IMR-90 (cell line): Measurements from ENCODE around the gene RAP1GAP. TPM values are rescaled to one million over a fixed set of nuclear protein-coding genes. Genes with fewer than 3 reads are reported as not detected.

Experiments used
- ATAC-seq: fragments of 200-7000 bp; cut with Tn5 transposase; 2 replicates; pipeline ENCODE4 v1.9.1; 2020; ENCODE audit warnings: low read depth, mild to moderate bottlenecking, moderate library complexity
- BruUV-seq: library from RNA; stranded (reverse); fragments of 400-500 nt; replicated peaks from 2 replicates; lab custom pipeline; 2021; lab: Mats Ljungman, UMichigan
- CTCF ChIA-PET: fragments of 300-600 bp; formaldehyde crosslinking; extraction: SDS; loops from one replicate; lab custom pipeline; 2021; ENCODE audit warnings: antibody characterized with exemption; lab: Yijun Ruan, JAX
- POLR2A ChIA-PET: fragments of 300-600 bp; sonication (Branson Sonifier 250); formaldehyde crosslinking; loops from one replicate; lab custom pipeline; 2022; ENCODE audit warnings: antibody characterized with exemption; ENCODE audit not compliant: unreplicated experiment; lab: Charles Lee
- DNase-seq: peaks from one replicate; pipeline ENCODE4 v3.0.0; 2013
- H2AFZ ChIP-seq: replicated peaks from 2 replicates; pipeline ENCODE3; 2013; ENCODE audit warnings: low read length, mild to moderate bottlenecking; ENCODE audit not compliant: poor library complexity
- H2AK5ac ChIP-seq: 2 replicates; pipeline ENCODE4 v1.6.1; 2013; ENCODE audit warnings: low read depth, low read length, inconsistent platforms
- H2AK9ac ChIP-seq: replicated peaks from 2 replicates; pipeline ENCODE3; 2013; ENCODE audit warnings: mild to moderate bottlenecking, low read depth, low read length, moderate library complexity; ENCODE audit not compliant: poor library complexity
- H2BK120ac ChIP-seq: 2 replicates; pipeline ENCODE4 v1.6.1; 2013; ENCODE audit warnings: low read depth, low read length, inconsistent platforms
- H2BK15ac ChIP-seq: 3 replicates; pipeline ENCODE4 v1.6.1; 2013; ENCODE audit warnings: low read depth, low read length, inconsistent platforms
- H2BK20ac ChIP-seq: 2 replicates; pipeline ENCODE4 v1.6.1; 2013; ENCODE audit warnings: low read depth, mild to moderate bottlenecking, inconsistent platforms, low read length, moderate library complexity
- H2BK5ac ChIP-seq: 2 replicates; pipeline ENCODE4 v1.6.1; 2013; ENCODE audit warnings: mild to moderate bottlenecking, low read depth, low read length, inconsistent platforms; ENCODE audit not compliant: poor library complexity, severe bottlenecking
- H3K14ac ChIP-seq: replicated peaks from 2 replicates; pipeline ENCODE4 v1.6.1; 2013; ENCODE audit warnings: low read depth, low read length, inconsistent platforms
- H3K18ac ChIP-seq: 2 replicates; pipeline ENCODE4 v1.6.1; 2013; ENCODE audit warnings: low read depth, low read length, control low read depth
- H3K23ac ChIP-seq: 2 replicates; pipeline ENCODE4 v1.6.1; 2013; ENCODE audit warnings: low read depth, low read length, inconsistent platforms
- H3K27ac ChIP-seq: 2 replicates; pipeline ENCODE4 v1.5.1; 2013; ENCODE audit warnings: mild to moderate bottlenecking, control low read depth, low read length; ENCODE audit not compliant: insufficient read depth
- H3K27me3 ChIP-seq: 2 replicates; pipeline ENCODE4 v1.6.1; 2013; ENCODE audit warnings: low read length; ENCODE audit not compliant: control insufficient read depth, insufficient read depth
- H3K36me3 ChIP-seq: 2 replicates; pipeline ENCODE4 v1.6.1; 2013; ENCODE audit warnings: low read length, mixed read lengths; ENCODE audit not compliant: control insufficient read depth, insufficient read depth
- H3K4ac ChIP-seq: 2 replicates; pipeline ENCODE4 v1.6.1; 2013; ENCODE audit warnings: low read depth, low read length, inconsistent platforms
- H3K4me1 ChIP-seq: 2 replicates; pipeline ENCODE4 v1.6.1; 2013; ENCODE audit warnings: low read length, mixed read lengths; ENCODE audit not compliant: control insufficient read depth, insufficient read depth
- H3K4me2 ChIP-seq: 2 replicates; pipeline ENCODE4 v1.6.1; 2013; ENCODE audit warnings: low read depth, mild to moderate bottlenecking, control low read depth, low read length, moderate library complexity
- H3K4me3 ChIP-seq: 2 replicates; pipeline ENCODE4 v1.5.1; 2013; ENCODE audit warnings: low read depth, mild to moderate bottlenecking, control low read depth, low read length, moderate library complexity; ENCODE audit not compliant: insufficient read depth
- H3K56ac ChIP-seq: 2 replicates; pipeline ENCODE4 v1.6.1; 2013; ENCODE audit warnings: low read length, inconsistent platforms; ENCODE audit not compliant: insufficient read depth; ENCODE audit errors: extremely low read depth
- H3K79me1 ChIP-seq, 2 experiments: 2 replicates each; pipeline ENCODE4 v1.6.1; 2013; ENCODE audit warnings: low read length in 2 of 2, inconsistent platforms in 1 of 2, low read depth in 1 of 2
- H3K9ac ChIP-seq: 2 replicates; pipeline ENCODE4 v1.6.1; 2013; ENCODE audit warnings: low read depth, low read length, control low read depth
- H3K9me1 ChIP-seq: 2 replicates; pipeline ENCODE4 v1.6.1; 2013; ENCODE audit warnings: low read length, inconsistent platforms; ENCODE audit not compliant: insufficient read depth
- H3K9me3 ChIP-seq: 2 replicates; pipeline ENCODE4 v1.6.1; 2013; ENCODE audit warnings: low read length; ENCODE audit not compliant: control insufficient read depth, insufficient read depth
- H4K20me1 ChIP-seq: 2 replicates; pipeline ENCODE4 v1.6.1; 2013; ENCODE audit warnings: low read length, inconsistent platforms; ENCODE audit not compliant: insufficient read depth
- H4K5ac ChIP-seq: 2 replicates; pipeline ENCODE4 v1.6.1; 2013; ENCODE audit warnings: mild to moderate bottlenecking, low read depth, low read length, control low read depth
- H4K8ac ChIP-seq, 2 experiments: 2 replicates each; pipeline ENCODE4 v1.6.1; 2013; ENCODE audit warnings: low read depth in 2 of 2, low read length in 2 of 2, control low read depth in 1 of 2, inconsistent platforms in 1 of 2
- H4K91ac ChIP-seq: 2 replicates; pipeline ENCODE4 v1.6.1; 2013; ENCODE audit warnings: low read depth, low read length, inconsistent platforms; ENCODE audit not compliant: insufficient read depth
- BHLHE40 ChIP-seq: fragments of 150-350 bp; IDR thresholded peaks from 2 replicates; pipeline ENCODE4 v1.6.1; 2016; ENCODE audit warnings: mild to moderate bottlenecking, low read depth, low read length
- CEBPB ChIP-seq: IDR thresholded peaks from 2 replicates; pipeline ENCODE4 v1.6.1; 2012; ENCODE audit warnings: low read depth, low read length, improper control_type of control experiment
- CHD1 ChIP-seq: IDR thresholded peaks from 2 replicates; pipeline ENCODE4 v1.6.1; 2012; ENCODE audit warnings: low read depth, low read length, improper control_type of control experiment
- FOS ChIP-seq: fragments of 150-350 bp; IDR thresholded peaks from 2 replicates; pipeline ENCODE4 v1.6.1; 2016; ENCODE audit warnings: low read depth, low read length
- MAFK ChIP-seq: IDR thresholded peaks from 2 replicates; pipeline ENCODE4 v1.6.1; 2012; ENCODE audit warnings: low read depth, low read length, improper control_type of control experiment
- MAZ ChIP-seq: IDR thresholded peaks from 2 replicates; pipeline ENCODE4 v1.6.1; 2012; ENCODE audit warnings: low read depth, mild to moderate bottlenecking, low read length, improper control_type of control experiment, moderate library complexity, borderline replicate concordance
- MXI1 ChIP-seq: IDR thresholded peaks from 2 replicates; pipeline ENCODE4 v1.6.1; 2012; ENCODE audit warnings: low read depth, mild to moderate bottlenecking, low read length, moderate library complexity, borderline replicate concordance
- NFE2L2 ChIP-seq: fragments of 150-350 bp; IDR thresholded peaks from 2 replicates; pipeline ENCODE4 v1.6.1; 2016; ENCODE audit warnings: low read depth, mild to moderate bottlenecking, low read length
- POLR2A ChIP-seq: IDR thresholded peaks from 2 replicates; pipeline ENCODE4 v1.6.1; 2012; ENCODE audit warnings: mild to moderate bottlenecking, low read depth, low read length
- RAD21 ChIP-seq: IDR thresholded peaks from 2 replicates; pipeline ENCODE4 v1.6.1; 2012; ENCODE audit warnings: low read length, improper control_type of control experiment
- RCOR1 ChIP-seq: IDR thresholded peaks from 2 replicates; pipeline ENCODE4 v1.6.1; 2012; ENCODE audit warnings: mild to moderate bottlenecking, low read length, improper control_type of control experiment; ENCODE audit not compliant: insufficient replicate concordance
- RFX5 ChIP-seq: IDR thresholded peaks from 2 replicates; pipeline ENCODE4 v1.8.0; 2012; ENCODE audit warnings: low read depth, mild to moderate bottlenecking, low read length, moderate library complexity
- SMC3 ChIP-seq: fragments of 150-350 bp; IDR thresholded peaks from 2 replicates; pipeline ENCODE4 v1.6.1; 2016; ENCODE audit warnings: low read depth, mild to moderate bottlenecking, antibody characterized with exemption, low read length, moderate library complexity
- WGBS, 2 experiments: methylation state at CpG; one replicate each; pipeline versions ENCODE4 v1.1.5 to v1.1.7; 2013; ENCODE audit warnings: missing lambda C conversion rate in 2 of 2; ENCODE audit not compliant: insufficient read length in 1 of 2; ENCODE audit errors: extremely low coverage in 2 of 2; 5-methylcytosine and 5-hydroxymethylcytosine counted together
- dilution Hi-C: fragments of 300-500 bp; cut with HindIII; formaldehyde crosslinking; loops from one replicate; pipeline ENCODE4 v1.14.3; 2018; ENCODE audit warnings: low sequenced_read_pairs; ENCODE audit not compliant: unreplicated experiment
- in situ Hi-C: fragments of 300-500 bp; cut with MboI; formaldehyde crosslinking; loops from 3 replicates; pipeline ENCODE4 v1.14.3; 2019; ENCODE audit warnings: low sequenced_read_pairs, inconsistent platforms, mixed read lengths
- intact Hi-C: fragments of 100-400 bp; cut with micrococcal nuclease; formaldehyde crosslinking; loops from 2 replicates; pipeline ENCODE4 v1.10.0; 2022
- polyA plus RNA-seq, 3 experiments: library from polyadenylated mRNA; depleted of rRNA; stranded (reverse); fragments of >200 nt; gene quantifications; 2 replicates each; pipeline ENCODE4 v1.2.3, GENCODE V29; 2012; ENCODE audit warnings: low replicate concordance in 1 of 3
- total RNA-seq: library from RNA; depleted of rRNA; stranded (reverse); fragments of >200 nt; gene quantifications from 2 replicates; pipeline ENCODE4 v1.2.3, GENCODE V29; 2012
- TF ChIP-seq, protein P1 (sequence below): conservative IDR thresholded peaks from 2 replicates; pipeline ENCODE4 v1.5.1; 2012; ENCODE audit warnings: mild to moderate bottlenecking, low read depth, low read length, improper control_type of control experiment
- TF ChIP-seq, protein P2 (sequence below): fragments of 150-350 bp; IDR thresholded peaks from 2 replicates; pipeline ENCODE4 v1.6.1; 2016; ENCODE audit warnings: low read depth, mild to moderate bottlenecking, low read length, moderate library complexity, borderline replicate concordance
- TF ChIP-seq, protein P3 (sequence below): fragments of 150-350 bp; IDR thresholded peaks from 2 replicates; pipeline ENCODE4 v1.6.1; 2017; ENCODE audit warnings: mild to moderate bottlenecking, antibody characterized with exemption, low read length, low read depth

Gene RAP1GAP
- total and polyA plus RNA-seq, 2 of the 4 experiments (the other 2 are of a cell fraction): under 0.01 to 0.10 TPM

DNA sequence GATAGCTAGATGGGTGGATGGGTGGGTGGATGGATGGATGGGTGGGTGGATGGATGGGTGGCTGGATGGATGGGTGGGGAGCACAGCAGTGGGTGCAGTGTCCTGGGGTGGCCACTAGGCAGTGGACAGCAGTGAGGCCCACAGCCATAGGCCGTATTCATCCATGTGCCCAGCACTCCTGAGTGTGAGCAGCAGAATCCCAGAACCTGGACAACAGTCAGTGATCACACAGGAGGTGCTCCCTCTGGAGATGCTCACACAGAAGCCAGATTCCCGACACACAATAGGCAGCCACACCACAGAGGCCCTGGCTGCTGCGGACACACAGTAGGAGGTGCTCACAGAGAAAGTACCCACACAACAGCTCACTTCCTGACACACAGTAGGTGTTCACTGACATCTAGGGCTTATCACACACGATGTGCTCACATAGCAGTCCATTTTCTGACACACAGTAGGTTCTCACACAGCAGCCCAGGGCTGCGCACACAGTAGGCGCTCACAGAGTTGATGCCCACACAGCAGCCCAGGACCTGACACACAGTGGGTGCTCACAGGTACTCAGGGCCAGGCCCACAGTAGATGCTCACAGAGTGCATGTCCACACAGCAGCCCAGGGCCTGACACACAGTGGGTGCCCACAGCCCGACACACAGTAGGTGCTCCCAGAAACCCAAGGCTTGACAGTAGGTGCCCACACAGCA is 64.0 kb downstream of the RAP1GAP start:
- Histone ChIP-seq H3K4me1 (peaks cover 3% of the 10 kb centered on the region; the same call in 1 of the 2 replicates), H3K56ac (no peak overlapping the region), H3K27ac (no peak overlapping the region), H2BK120ac (no peak overlapping the region), H3K4me3 (no peak overlapping the region), H4K91ac (no peak overlapping the region), H3K36me3 (no peaks in the 10 kb centered on the region), H2BK5ac (no peak overlapping the region), H2AK9ac (peak overlapping the region; percentile 73), H4K20me1 (no peaks in the 10 kb centered on the region), H3K14ac (no peak overlapping the region), H3K9ac (no peak overlapping the region), H3K27me3 (peaks cover 41% of the 10 kb centered on the region), H3K9me1 (peaks cover 3% of the 10 kb centered on the region; the same call in 1 of the 2 replicates), H2BK20ac (no peak overlapping the region), H4K5ac (no peak overlapping the region), H3K9me3 (no peaks in the 10 kb centered on the region), H3K23ac (no peak overlapping the region), H2AK5ac (no peak overlapping the region), H4K8ac (no peak overlapping the region), H3K4ac (no peak overlapping the region), H2AFZ (peak overlapping the region; percentile 11), H2BK15ac (no peak overlapping the region), H3K18ac (no peak overlapping the region), H3K4me2 (no peak overlapping the region), H3K79me1 (no peaks in the 10 kb centered on the region)
- ChIA-PET CTCF (no interaction called here), POLR2A (no interaction called here)
- dilution Hi-C loops (no loop called here), in situ Hi-C loops (no loop called here), intact Hi-C loops (no loop called here)
- ATAC-seq (no peak), DNase-seq (no peak)
- TF ChIP-seq RAD21 (no peak), MXI1 (no peak), POLR2A (no peak), BHLHE40 (no peak), CEBPB (no peak), MAFK (no peak), MAZ (no peak), RFX5 (no peak), NFE2L2 (no peak), SMC3 (no peak), CHD1 (no peak), RCOR1 (no peak), FOS (no peak)
- TF ChIP-seq, protein P1, sequence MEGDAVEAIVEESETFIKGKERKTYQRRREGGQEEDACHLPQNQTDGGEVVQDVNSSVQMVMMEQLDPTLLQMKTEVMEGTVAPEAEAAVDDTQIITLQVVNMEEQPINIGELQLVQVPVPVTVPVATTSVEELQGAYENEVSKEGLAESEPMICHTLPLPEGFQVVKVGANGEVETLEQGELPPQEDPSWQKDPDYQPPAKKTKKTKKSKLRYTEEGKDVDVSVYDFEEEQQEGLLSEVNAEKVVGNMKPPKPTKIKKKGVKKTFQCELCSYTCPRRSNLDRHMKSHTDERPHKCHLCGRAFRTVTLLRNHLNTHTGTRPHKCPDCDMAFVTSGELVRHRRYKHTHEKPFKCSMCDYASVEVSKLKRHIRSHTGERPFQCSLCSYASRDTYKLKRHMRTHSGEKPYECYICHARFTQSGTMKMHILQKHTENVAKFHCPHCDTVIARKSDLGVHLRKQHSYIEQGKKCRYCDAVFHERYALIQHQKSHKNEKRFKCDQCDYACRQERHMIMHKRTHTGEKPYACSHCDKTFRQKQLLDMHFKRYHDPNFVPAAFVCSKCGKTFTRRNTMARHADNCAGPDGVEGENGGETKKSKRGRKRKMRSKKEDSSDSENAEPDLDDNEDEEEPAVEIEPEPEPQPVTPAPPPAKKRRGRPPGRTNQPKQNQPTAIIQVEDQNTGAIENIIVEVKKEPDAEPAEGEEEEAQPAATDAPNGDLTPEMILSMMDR: no peak
- TF ChIP-seq, protein P2, sequence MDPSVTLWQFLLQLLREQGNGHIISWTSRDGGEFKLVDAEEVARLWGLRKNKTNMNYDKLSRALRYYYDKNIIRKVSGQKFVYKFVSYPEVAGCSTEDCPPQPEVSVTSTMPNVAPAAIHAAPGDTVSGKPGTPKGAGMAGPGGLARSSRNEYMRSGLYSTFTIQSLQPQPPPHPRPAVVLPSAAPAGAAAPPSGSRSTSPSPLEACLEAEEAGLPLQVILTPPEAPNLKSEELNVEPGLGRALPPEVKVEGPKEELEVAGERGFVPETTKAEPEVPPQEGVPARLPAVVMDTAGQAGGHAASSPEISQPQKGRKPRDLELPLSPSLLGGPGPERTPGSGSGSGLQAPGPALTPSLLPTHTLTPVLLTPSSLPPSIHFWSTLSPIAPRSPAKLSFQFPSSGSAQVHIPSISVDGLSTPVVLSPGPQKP: no peak
- TF ChIP-seq, protein P3, sequence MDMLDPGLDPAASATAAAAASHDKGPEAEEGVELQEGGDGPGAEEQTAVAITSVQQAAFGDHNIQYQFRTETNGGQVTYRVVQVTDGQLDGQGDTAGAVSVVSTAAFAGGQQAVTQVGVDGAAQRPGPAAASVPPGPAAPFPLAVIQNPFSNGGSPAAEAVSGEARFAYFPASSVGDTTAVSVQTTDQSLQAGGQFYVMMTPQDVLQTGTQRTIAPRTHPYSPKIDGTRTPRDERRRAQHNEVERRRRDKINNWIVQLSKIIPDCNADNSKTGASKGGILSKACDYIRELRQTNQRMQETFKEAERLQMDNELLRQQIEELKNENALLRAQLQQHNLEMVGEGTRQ: no peak
- no TSS peak for BruUV-seq
- WGBS, 2 experiments: 76% methylated on average over 3 of the region's 7 CpGs; no CpG with 5 or more reads in 1 of the 2 experiments
